Adrenal gland (tissue), 19 donors: Measurements from ENCODE around the gene TRIM49. TPM values are rescaled to one million over a fixed set of nuclear protein-coding genes. Genes with fewer than 3 reads are reported as not detected.
"Not testable (repeated sequence)": the region's sequence is repeated elsewhere in the genome, so short reads cannot be mapped to it uniquely, and the experiment has no call there.

Experiments
- DNase-seq, 7 donors: peaks; one replicate each; pipeline ENCODE4 v3.0.0-alpha.2; 2019 to 2020
- H3K27ac ChIP-seq, 5 donors: fragments of 200-600 bp; sonication (generic) in 4 of 5; 1 replicate in 3 of 5; 2 replicates in 2 of 5; pipeline versions ENCODE4 v1.5.1 to v1.8.0; 2016 to 2020; ENCODE audit warnings: mild to moderate bottlenecking in 1 of 5
- H3K27me3 ChIP-seq: fragments of 200-600 bp; 2 replicates; pipeline ENCODE4 v1.8.0; 2021
- H3K36me3 ChIP-seq, 2 donors: fragments of 200-600 bp; replicated peaks in 1 of 2; 1 replicate in 1 of 2; 2 replicates in 1 of 2; pipeline versions ENCODE4 v1.5.1 to v1.8.0; 2018 to 2022
- H3K4me1 ChIP-seq, 2 donors: fragments of 200-600 bp; replicated peaks in 1 of 2; 1 replicate in 1 of 2; 2 replicates in 1 of 2; pipeline versions ENCODE4 v1.5.1 to v1.8.0; 2018 to 2021
- H3K4me3 ChIP-seq, 4 donors: fragments of 200-600 bp; sonication (generic) in 3 of 4; one replicate each; pipeline ENCODE4 v1.5.1; 2016 to 2018
- H3K9me3 ChIP-seq, 3 donors: fragments of 200-600 bp; sonication (generic) in 1 of 3; replicated peaks in 1 of 3; 1 replicate in 2 of 3; 2 replicates in 1 of 3; pipeline versions ENCODE4 v1.5.1 to v1.8.0; 2016 to 2021
- WGBS, 4 donors: extraction: QIAGEN DNeasy Blood & Tissue Kit in 2 of 4; methylation state at CpG; one replicate each; pipeline versions ENCODE4 v1.1.5 to v1.1.7; 2013 to 2017; 5-methylcytosine and 5-hydroxymethylcytosine counted together
- intact Hi-C, 2 donors: fragments of 100-400 bp; cut with DNase I; formaldehyde crosslinking; loops; one replicate each; pipeline versions ENCODE4 v1.14.1 to v1.15.0; 2022 to 2023
- long read RNA-seq, 10 donors: library from polyadenylated mRNA in 3 of 10; unstranded in 2 of 10; stranded (forward) in 1 of 10; transcript quantifications; one replicate each; pipeline ENCODE4 v2.0.0 and lab custom pipeline, GENCODE V29; 2021 to 2026
- polyA plus RNA-seq, 3 donors: library from polyadenylated mRNA; stranded (reverse); fragments of 200-250 nt in 2 of 3; fragments of 350-450 nt in 1 of 3; fragmentation: Illumina TruSeq in 1 of 3; extraction: RNeasy Lipid Tissue Mini Kit (QIAGEN cat#74804) in 1 of 3; gene quantifications; one replicate each; pipeline ENCODE4 v1.2.3, GENCODE V29; 2013 to 2014
- small RNA-seq, 2 donors: library from RNA; depleted of rRNA; stranded (forward); fragments of <200 nt; gene quantifications; one replicate each; pipeline ENCODE3, GENCODE V24; 2016
- total RNA-seq, 9 donors: library from RNA; depleted of rRNA in 4 of 9; stranded (reverse); fragments of >200 nt in 4 of 9; fragments of 120-200 nt in 1 of 9; fragmentation: NEBNext Ultra II Directional in 1 of 9; extraction: Animal tissue kit (Norgen Biotek cat#: 25700) in 1 of 9; gene quantifications; one replicate each; pipeline versions ENCODE4 v1.1.0 to v1.2.4, GENCODE V29; 2013 to 2023
- donor health status: healthy with polysubstance abuse.
- donor health status: Bipolar disorder and iron deficiency.
- donor health status: DM: yes; HTN: yes; CAD: no.
- donor health status: DM: no; HTN: no; CAD: no.
- donor health status: DM: no; HTN: no; CAD: no.
- donor health status: DM: yes; HTN: yes; CAD: no.

TRIM49 gene, protein sequence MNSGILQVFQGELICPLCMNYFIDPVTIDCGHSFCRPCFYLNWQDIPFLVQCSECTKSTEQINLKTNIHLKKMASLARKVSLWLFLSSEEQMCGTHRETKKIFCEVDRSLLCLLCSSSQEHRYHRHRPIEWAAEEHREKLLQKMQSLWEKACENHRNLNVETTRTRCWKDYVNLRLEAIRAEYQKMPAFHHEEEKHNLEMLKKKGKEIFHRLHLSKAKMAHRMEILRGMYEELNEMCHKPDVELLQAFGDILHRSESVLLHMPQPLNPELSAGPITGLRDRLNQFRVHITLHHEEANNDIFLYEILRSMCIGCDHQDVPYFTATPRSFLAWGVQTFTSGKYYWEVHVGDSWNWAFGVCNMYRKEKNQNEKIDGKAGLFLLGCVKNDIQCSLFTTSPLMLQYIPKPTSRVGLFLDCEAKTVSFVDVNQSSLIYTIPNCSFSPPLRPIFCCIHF
- total RNA-seq (not detected), polyA plus RNA-seq (not detected)
- long read RNA-seq, donor 1, result 0 reads
- long read RNA-seq, donor 2, result 0 reads
- long read RNA-seq, donor 3, result 0 reads
- long read RNA-seq, donor 4, result 0 reads
- long read RNA-seq, donor 5, result 0 reads
- long read RNA-seq, donor 6, result 0 reads
- long read RNA-seq, donor 7, result 0 reads
- long read RNA-seq, donor 8, result 0 reads
- long read RNA-seq, donor 9, result 0 reads
- long read RNA-seq, donor 10, result 0 reads

DNA sequence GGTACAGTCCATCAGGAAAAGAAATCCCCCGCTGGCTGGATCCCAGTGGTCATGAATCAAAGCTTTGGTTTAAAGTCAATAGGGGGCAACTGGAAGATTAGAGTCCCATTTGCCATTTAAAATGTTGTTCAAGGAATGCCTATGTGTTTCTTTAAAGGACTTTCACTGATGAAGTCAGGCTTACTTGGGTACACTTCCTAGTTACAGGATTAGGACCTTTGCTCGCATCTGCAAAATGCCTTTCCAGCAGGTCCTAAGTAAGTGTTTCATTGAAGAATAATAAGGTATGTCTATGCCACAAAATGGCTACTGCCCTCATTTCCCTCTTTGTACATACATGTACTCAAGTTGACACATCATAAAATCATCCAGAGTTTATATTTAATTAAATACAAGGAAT, at the start of gene TRIM49:
TSS of gene TRIM49 (minus strand) at position 101 of the 400 bp plus-strand sequence. CDS start 4,106 bp downstream, outside the sequence.
- H3K36me3 ChIP-seq, H3K27ac ChIP-seq, H3K4me3 ChIP-seq, H3K9me3 ChIP-seq, intact Hi-C loops, DNase-seq, H3K4me1 ChIP-seq, H3K27me3 ChIP-seq: not testable (repeated sequence)
- WGBS, 4 donors, result 83 to 95% (median 89%) methylated on average over 1 to 2 of the region's 2 CpGs; no CpG with 5 or more reads in 1 of the 4 donors

DNA sequence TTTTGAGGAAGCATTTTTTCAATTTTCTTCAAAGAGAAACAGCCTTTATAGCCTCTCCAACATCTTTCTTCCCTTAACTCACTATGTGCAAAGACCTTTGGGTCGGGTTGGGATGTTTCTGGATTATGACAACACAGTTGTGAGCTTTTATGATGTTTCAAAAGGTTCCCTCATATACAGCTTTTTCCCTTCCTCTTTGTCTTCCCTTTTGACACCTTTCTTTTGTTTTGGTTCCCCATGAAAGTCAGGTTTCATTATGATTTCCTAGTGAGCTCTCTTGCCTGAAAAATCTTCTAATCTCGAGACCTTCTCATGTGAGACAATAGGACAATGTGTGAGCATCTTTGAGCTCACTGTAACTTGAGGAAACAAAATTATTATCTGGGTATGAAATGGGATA, 18.3 kb upstream of the TRIM49 start:
- DNase-seq, H3K27ac ChIP-seq, H3K9me3 ChIP-seq, H3K36me3 ChIP-seq, H3K27me3 ChIP-seq, intact Hi-C loops, H3K4me3 ChIP-seq, H3K4me1 ChIP-seq: not testable (repeated sequence)
- 23 to 86% (median 51%) methylated on average over 1 to 2 of the region's 2 CpGs for WGBS, 4 donors

DNA sequence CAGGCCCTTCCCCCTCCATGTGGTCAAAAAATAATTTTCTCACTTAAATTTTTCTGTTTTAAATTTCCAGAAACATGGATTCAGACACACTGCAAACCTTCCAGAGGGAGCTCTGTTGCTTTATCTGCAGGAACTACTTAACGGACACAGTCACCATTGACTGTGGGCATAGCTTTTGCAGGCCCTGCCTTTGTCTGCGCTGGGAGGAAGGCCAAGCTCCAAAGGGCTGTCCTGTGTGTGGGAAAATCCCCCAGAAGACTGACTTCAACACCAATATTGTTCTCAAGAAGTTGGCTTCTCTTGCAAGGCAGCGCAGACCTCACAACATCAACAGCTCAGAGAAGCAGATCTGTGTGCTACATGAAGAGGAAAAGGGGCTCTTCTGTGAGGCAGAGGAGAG, 11.6 kb upstream of the TRIM49 start:
- H3K36me3 ChIP-seq, H3K27ac ChIP-seq, H3K9me3 ChIP-seq, DNase-seq, H3K27me3 ChIP-seq, H3K4me1 ChIP-seq, H3K4me3 ChIP-seq, intact Hi-C loops: not testable (repeated sequence)
- 81% methylated on average over 2 of the region's 3 CpGs; no CpG with 5 or more reads in 3 of the 4 donors for WGBS, 4 donors

DNA sequence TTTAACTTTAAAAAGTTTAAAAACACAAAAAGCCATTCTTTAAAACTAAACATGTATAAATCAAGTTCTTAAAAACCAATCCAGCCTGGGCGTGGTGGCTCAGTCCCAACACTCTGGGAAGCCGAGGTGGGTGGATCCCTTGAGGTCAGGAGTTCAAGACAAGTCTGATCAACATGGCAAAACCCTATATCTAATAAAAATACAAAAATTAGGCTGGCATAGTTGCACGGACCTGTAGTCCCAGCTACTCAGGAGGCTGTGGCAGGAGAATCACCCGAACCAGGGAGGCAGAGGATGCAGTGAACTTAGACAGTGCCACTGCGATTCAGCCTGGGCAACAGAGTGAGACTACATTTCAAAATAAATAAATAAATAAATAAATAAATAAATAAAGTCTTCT, 5.2 kb upstream of the TRIM49 start:
- H3K36me3 ChIP-seq, H3K27ac ChIP-seq, H3K27me3 ChIP-seq, DNase-seq, H3K9me3 ChIP-seq, H3K4me1 ChIP-seq, H3K4me3 ChIP-seq, intact Hi-C loops: not testable (repeated sequence)
- 71 to 74% (median 72%) methylated on average over 5 of the region's 5 CpGs for WGBS, 4 donors

DNA sequence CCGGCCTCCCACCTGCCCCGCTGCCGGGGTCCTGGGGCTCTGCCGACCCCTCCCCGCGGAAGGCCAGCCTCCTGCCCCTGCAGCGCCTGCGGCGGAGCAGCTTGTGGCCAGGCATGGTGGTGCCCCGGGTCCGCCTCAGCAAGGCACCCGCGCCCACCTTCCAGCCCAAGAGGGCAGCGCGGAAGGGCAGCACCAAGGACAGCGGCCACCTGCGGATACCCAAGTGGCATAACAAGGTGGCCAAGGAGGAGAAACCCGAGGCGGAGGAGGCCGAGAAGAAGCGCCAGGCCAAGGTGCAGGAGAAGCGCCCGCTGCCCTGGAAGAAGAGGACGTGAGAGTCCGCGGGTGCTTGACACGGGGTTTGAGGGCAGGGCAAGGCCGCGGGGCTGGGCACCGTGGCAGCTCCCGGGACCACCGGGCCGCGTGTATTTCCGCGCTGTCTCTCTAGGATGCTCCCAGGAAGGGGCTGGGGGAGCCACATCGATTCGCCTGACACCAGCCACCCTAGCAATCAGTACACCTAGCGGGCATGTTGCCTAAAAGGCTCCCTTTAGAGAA, 20.8 kb downstream of the TRIM49 start:
- WGBS, 4 donors, result 31 to 49% methylated on average over 19 to 33 of the region's 39 CpGs; no CpG with 5 or more reads in 2 of the 4 donors
- H3K4me1 ChIP-seq, DNase-seq, H3K27ac ChIP-seq, H3K9me3 ChIP-seq, intact Hi-C loops, H3K27me3 ChIP-seq, H3K36me3 ChIP-seq, H3K4me3 ChIP-seq: not testable (repeated sequence)

DNA sequence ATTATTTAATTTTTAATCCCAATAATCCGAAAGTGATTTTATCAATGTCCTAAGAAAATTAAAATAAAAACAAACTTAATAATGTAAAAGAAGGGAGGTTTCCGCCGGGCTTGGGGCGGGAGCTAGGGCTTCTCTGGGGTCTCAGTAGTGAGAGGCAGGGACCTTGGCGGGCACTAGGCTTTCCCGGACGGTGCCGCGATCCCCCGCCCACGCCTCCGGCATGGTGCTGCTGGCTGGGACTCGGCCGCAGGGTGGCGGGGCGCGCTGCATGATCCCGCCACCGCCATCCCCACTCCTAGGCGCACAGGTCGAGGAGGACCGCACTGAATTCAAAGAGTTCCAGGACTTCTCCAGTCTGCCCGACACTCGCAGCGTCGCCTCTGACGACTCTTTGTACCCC, 22.6 kb downstream of the TRIM49 start:
- H3K36me3 ChIP-seq, intact Hi-C loops, H3K9me3 ChIP-seq, H3K4me3 ChIP-seq, H3K27me3 ChIP-seq, H3K4me1 ChIP-seq, H3K27ac ChIP-seq, DNase-seq: not testable (repeated sequence)
- 23 to 42% (median 36%) methylated on average over 7 to 14 of the region's 27 CpGs for WGBS, 4 donors

DNA sequence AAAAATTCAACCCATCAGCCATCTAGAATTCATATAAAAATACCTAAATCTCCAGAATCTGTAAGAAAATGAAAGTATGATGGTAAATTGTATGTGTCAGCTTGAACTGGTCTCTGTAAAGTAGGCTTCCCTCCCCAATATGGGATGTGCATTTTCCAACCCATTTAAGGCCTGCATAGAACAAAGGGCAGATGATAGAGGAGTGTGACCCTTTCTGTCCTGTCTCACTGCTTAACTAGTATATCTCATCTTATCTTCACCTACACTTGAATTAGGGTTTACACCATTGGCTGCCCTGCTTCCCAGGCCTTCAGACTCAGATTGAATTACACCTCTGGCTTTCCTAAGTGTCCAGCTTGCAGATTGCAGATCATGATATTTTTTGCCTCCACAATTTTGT, 57.6 kb downstream of the TRIM49 start:
- H3K27ac ChIP-seq, H3K9me3 ChIP-seq, H3K27me3 ChIP-seq, intact Hi-C loops, H3K36me3 ChIP-seq, H3K4me1 ChIP-seq, H3K4me3 ChIP-seq, DNase-seq: not testable (repeated sequence)

Small RNA genes lying within 50 kb of the gene (small RNA-seq; reads per million reads assigned to genes)
- 0 reads per million in 2 donors for gene AP003122.3

Other genes with a start within 250 kb of the TRIM49 start
- gene TRIM77, start 98.3 kb downstream of the TRIM49 start, total RNA-seq, result not detected
- not detected for gene TRIM77, start 98.3 kb downstream of the TRIM49 start, polyA plus RNA-seq
- gene TRIM64B, start 69.9 kb upstream of the TRIM49 start, total RNA-seq, result not detected
- not detected for gene TRIM64B, start 69.9 kb upstream of the TRIM49 start, polyA plus RNA-seq
- gene TRIM49D1, start 113.7 kb upstream of the TRIM49 start, total RNA-seq, result not detected
- gene TRIM49D1, start 113.7 kb upstream of the TRIM49 start, polyA plus RNA-seq, result not detected
- gene TRIM49D2, start 115.5 kb upstream of the TRIM49 start, total RNA-seq, result not detected
- gene TRIM49D2, start 115.5 kb upstream of the TRIM49 start, polyA plus RNA-seq, result not detected
- gene TRIM64, start 157.5 kb upstream of the TRIM49 start, total RNA-seq, result not detected
- gene TRIM64, start 157.5 kb upstream of the TRIM49 start, polyA plus RNA-seq, result not detected
- not detected for gene TRIM49C, start 222.5 kb upstream of the TRIM49 start, total RNA-seq
- not detected for gene TRIM49C, start 222.5 kb upstream of the TRIM49 start, polyA plus RNA-seq